K562 (cell line): ENCODE measurements around the gene CSNK2A1. TPM values are rescaled to one million over a fixed set of nuclear protein-coding genes. Genes with fewer than 3 reads are reported as not detected.

ENCODE experiments used
- ATAC-seq: fragments of 200-7000 bp; cut with Tn5 transposase; 3 replicates; pipeline ENCODE4 v1.9.1; 2020; ENCODE audit warnings: moderate library complexity
- BruUV-seq: library from RNA; stranded (reverse); fragments of 400-500 nt; replicated peaks from 2 replicates; lab custom pipeline; 2021; lab: Mats Ljungman, UMichigan
- CTCF ChIA-PET: fragments of 300-600 bp; formaldehyde crosslinking; extraction: SDS; loops from one replicate; lab custom pipeline; 2021; ENCODE audit warnings: low intra/inter-chr PET ratio; lab: Yijun Ruan, JAX
- POLR2A ChIA-PET: fragments of 300-600, 350-650 bp; sonication (Branson Sonifier 250); formaldehyde crosslinking; extraction: SDS; loops from one replicate; lab custom pipeline; 2021; ENCODE audit warnings: antibody characterized with exemption, inconsistent platforms; lab: Yijun Ruan, JAX
- DNase-seq, 4 experiments: peaks; one replicate each; pipeline versions ENCODE4 v3.0.0 to v3.0.0-alpha.2; 2011 to 2018; ENCODE audit warnings: low spot score in 3 of 4, mixed read lengths in 3 of 4; ENCODE audit errors: extremely low read depth in 1 of 4
- FAIRE-seq: peaks from 2 replicates; lab custom pipeline; 2011; peaks lifted over from hg19 to GRCh38; lab: Jason Lieb, UNC
- H2AFZ ChIP-seq: 2 replicates; pipeline ENCODE4 v1.6.0; 2011; ENCODE audit warnings: low read depth, low read length, control low read depth, inconsistent platforms
- H3K27ac ChIP-seq: fragments of 200-600 bp; 3 replicates; pipeline ENCODE4 v1.8.0; 2011; ENCODE audit warnings: low read depth, mild to moderate bottlenecking, control low read depth, inconsistent platforms, low read length, moderate library complexity, mixed read lengths; ENCODE audit errors: extremely low read depth
- H3K27me3 ChIP-seq, 2 experiments: fragments of 300-600 bp in 1 of 2; 2 replicates in 1 of 2; 3 replicates in 1 of 2; pipeline versions ENCODE4 v1.6.0 to v1.8.0; 2011; ENCODE audit warnings: inconsistent platforms in 2 of 2, low read length in 2 of 2, mild to moderate bottlenecking in 1 of 2, mixed read lengths in 1 of 2, moderate library complexity in 1 of 2; ENCODE audit not compliant: control insufficient read depth in 2 of 2, insufficient read depth in 2 of 2
- H3K36me3 ChIP-seq: fragments of 300-600 bp; 3 replicates; pipeline ENCODE4 v1.8.0; 2011; ENCODE audit warnings: mild to moderate bottlenecking, low read length, inconsistent platforms; ENCODE audit not compliant: control insufficient read depth, insufficient read depth
- H3K4me1 ChIP-seq, 2 experiments: fragments of 200-600 bp in 1 of 2; replicated peaks in 1 of 2; 2 replicates in 1 of 2; 3 replicates in 1 of 2; pipeline versions ENCODE4 v1.5.1 to v1.8.0; 2011; ENCODE audit warnings: inconsistent platforms in 2 of 2, low read length in 2 of 2, mild to moderate bottlenecking in 1 of 2, mixed read lengths in 1 of 2, moderate library complexity in 1 of 2; ENCODE audit not compliant: control insufficient read depth in 2 of 2, insufficient read depth in 2 of 2
- H3K4me2 ChIP-seq: 2 replicates; pipeline ENCODE4 v1.6.1; 2011; ENCODE audit warnings: low read length, control low read depth, inconsistent platforms, mixed read lengths; ENCODE audit not compliant: insufficient read depth
- H3K4me3 ChIP-seq: fragments of 200-600 bp; sonication (generic), shearing (Covaris generic); 2 replicates; pipeline ENCODE4 v1.5.1; 2016; ENCODE audit warnings: control low read depth, inconsistent platforms
- H3K79me2 ChIP-seq: fragments of 200-600 bp; 3 replicates; pipeline ENCODE4 v1.8.0; 2011; ENCODE audit warnings: low read length, inconsistent platforms; ENCODE audit not compliant: control insufficient read depth, insufficient read depth
- H3K9ac ChIP-seq, 2 experiments: 2 replicates each; pipeline versions ENCODE4 v1.6.0 to v1.6.1; 2011; ENCODE audit warnings: low read depth in 2 of 2, low read length in 2 of 2, control low read depth in 1 of 2, inconsistent platforms in 1 of 2, mild to moderate bottlenecking in 1 of 2, mixed read lengths in 1 of 2; ENCODE audit not compliant: insufficient read depth in 1 of 2
- H3K9me1 ChIP-seq: one replicate; pipeline ENCODE4 v1.6.0; 2011; ENCODE audit warnings: inconsistent platforms, mild to moderate bottlenecking, low read length, moderate library complexity; ENCODE audit not compliant: control insufficient read depth, insufficient read depth
- H3K9me3 ChIP-seq: replicated peaks from 2 replicates; pipeline ENCODE4 v1.5.1; 2011; ENCODE audit warnings: low read depth, low read length, inconsistent platforms; ENCODE audit not compliant: control insufficient read depth, insufficient read depth
- H4K20me1 ChIP-seq: replicated peaks from 2 replicates; pipeline ENCODE4 v1.6.1; 2011; ENCODE audit warnings: low read length, inconsistent platforms, mixed read lengths; ENCODE audit not compliant: control insufficient read depth, insufficient read depth
- BDP1 ChIP-seq: IDR thresholded peaks from 3 replicates; pipeline ENCODE4 v1.6.1; 2011; ENCODE audit not compliant: insufficient read length, insufficient read depth
- CEBPB ChIP-seq: fragments of 450-650 bp; IDR thresholded peaks from 2 replicates; pipeline ENCODE4 v1.6.1; 2016; ENCODE audit warnings: missing genetic modification characterization, missing compliant biosample characterization
- EZH2 ChIP-seq: IDR thresholded peaks from 2 replicates; pipeline ENCODE4 v1.6.1; 2012; ENCODE audit warnings: low read depth, mild to moderate bottlenecking, inconsistent platforms, low read length, borderline replicate concordance
- RBM15 ChIP-seq: fragments of 200-400 bp; formaldehyde crosslinking; IDR thresholded peaks from 2 replicates; pipeline ENCODE4 v1.6.1; 2018; ENCODE audit warnings: mild to moderate bottlenecking, low read length, moderate library complexity; ENCODE audit not compliant: insufficient read depth
- SFPQ ChIP-seq: fragments of 200-400 bp; formaldehyde crosslinking; IDR thresholded peaks from 2 replicates; pipeline ENCODE4 v1.6.1; 2017; ENCODE audit warnings: mild to moderate bottlenecking, low read depth, low read length, moderate library complexity
- THAP7 ChIP-seq: fragments of 250-450 bp; sonication (Bioruptor Pico); IDR thresholded peaks from 2 replicates; pipeline ENCODE4 v1.5.0; 2021
- ZBTB12 ChIP-seq: fragments of 250-450 bp; sonication (Bioruptor Pico); IDR thresholded peaks from 2 replicates; pipeline ENCODE4 v1.4.0; 2020
- ZNF511 ChIP-seq: sonication (generic); formaldehyde crosslinking; IDR thresholded peaks from 2 replicates; pipeline ENCODE4 v1.8.0; 2022; ENCODE audit warnings: mild to moderate bottlenecking, missing genetic modification reagents
- ZNF668 ChIP-seq: fragments of 250-450 bp; sonication (Bioruptor Pico); IDR thresholded peaks from 2 replicates; pipeline ENCODE4 v1.8.0; 2022; ENCODE audit warnings: mild to moderate bottlenecking, inconsistent platforms
- WGBS: fragments of 100-300 bp; shearing (Covaris generic); methylation state at CpG from one replicate; pipeline ENCODE4 v1.1.6; 2016; ENCODE audit warnings: low coverage, mixed read lengths; ENCODE audit not compliant: insufficient coverage; ENCODE audit errors: missing lambda C conversion rate; 5-methylcytosine and 5-hydroxymethylcytosine counted together
- in situ Hi-C: fragments of 300-500 bp; cut with MboI; formaldehyde crosslinking; loops from 4 replicates; pipeline ENCODE4 v1.15.0; 2018; ENCODE audit warnings: inconsistent platforms, mixed read lengths
- intact Hi-C: fragments of 100-400 bp; cut with micrococcal nuclease; formaldehyde crosslinking; loops from 2 replicates; pipeline ENCODE4 v1.14.2; 2022
- polyA plus RNA-seq, 8 experiments: library from polyadenylated mRNA; depleted of rRNA in 4 of 8; stranded (reverse) in 5 of 8; unstranded in 3 of 8; fragments of >200 nt; fragmentation: Nextera tagmentation in 2 of 8; fragmentation: Illumina TruSeq in 1 of 8; extraction: Ambion mirVana in 2 of 8; extraction: Trizol in 1 of 8; gene quantifications; 2 replicates each; pipeline versions ENCODE4 v1.2.1 to v1.2.3, GENCODE V29; 2011 to 2014; ENCODE audit warnings: inconsistent platforms in 1 of 8, missing spikeins in 1 of 8
- total RNA-seq, 7 experiments: library from RNA; depleted of rRNA in 6 of 7; stranded (reverse); fragments of >200 nt in 6 of 7; fragmentation: Illumina TruSeq in 2 of 7; extraction: Trizol in 2 of 7; gene quantifications; 2 replicates each; pipeline versions ENCODE4 v1.2.1 to v1.2.3, GENCODE V29; 2011 to 2021; ENCODE audit warnings: low replicate concordance in 1 of 7
- TF ChIP-seq, protein P1 (sequence below): sonication (generic); formaldehyde crosslinking; IDR thresholded peaks from 2 replicates; pipeline ENCODE4 v1.8.0; 2022; ENCODE audit warnings: missing genetic modification reagents, mild to moderate bottlenecking, moderate library complexity, borderline replicate concordance
- TF ChIP-seq, protein P2 (sequence below): sonication (generic); formaldehyde crosslinking; IDR thresholded peaks from 2 replicates; pipeline ENCODE4 v1.8.1; 2022; ENCODE audit warnings: missing genetic modification reagents
- TF ChIP-seq, protein P3 (sequence below): fragments of 200-800 bp; sonication (Bioruptor generic); IDR thresholded peaks from 2 replicates; pipeline ENCODE4 v1.6.1; 2017; ENCODE audit warnings: missing genetic modification characterization, missing compliant biosample characterization

CSNK2A1 gene
- total and polyA plus RNA-seq, 9 of the 15 experiments (the other 6 are each of a cell fraction or from before 2014, with no cell fraction given): 71.0 to 251 (median 103) TPM

- H2AFZ ChIP-seq: no peak overlapping the region
- no peak for FAIRE-seq
- no TSS peak for BruUV-seq
- POLR2A ChIA-PET: interaction anchor here (1.5 kb wide), 1 partner anchor 28 kb away, joined by 6 read pairs; the partner anchor contains the start of gene CSNK2A1
- 31% methylated on average over 14 of the region's 24 CpGs for WGBS
- no peaks in the 10 kb centered on the region for H3K9me1 ChIP-seq
- ATAC-seq: peak; percentile 71
- peak; percentile 32 to 57 (median 45) for DNase-seq
- H3K79me2 ChIP-seq: no peaks in the 10 kb centered on the region
- no peaks in the 10 kb centered on the region for H3K9me3 ChIP-seq
- H3K36me3 ChIP-seq: no peaks in the 10 kb centered on the region
- TF ChIP-seq ZBTB12 (CRISPR knock-in tag): no peak
- TF ChIP-seq ZNF668 (CRISPR knock-in tag): no peak
- TF ChIP-seq, protein P1, sequence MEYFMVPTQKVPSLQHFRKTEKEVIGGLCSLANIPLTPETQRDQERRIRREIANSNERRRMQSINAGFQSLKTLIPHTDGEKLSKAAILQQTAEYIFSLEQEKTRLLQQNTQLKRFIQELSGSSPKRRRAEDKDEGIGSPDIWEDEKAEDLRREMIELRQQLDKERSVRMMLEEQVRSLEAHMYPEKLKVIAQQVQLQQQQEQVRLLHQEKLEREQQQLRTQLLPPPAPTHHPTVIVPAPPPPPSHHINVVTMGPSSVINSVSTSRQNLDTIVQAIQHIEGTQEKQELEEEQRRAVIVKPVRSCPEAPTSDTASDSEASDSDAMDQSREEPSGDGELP (CRISPR knock-in tag): peak; percentile 87
- TF ChIP-seq SFPQ: no peak
- TF ChIP-seq BDP1: no peak
- no peak for TF ChIP-seq EZH2
- TF ChIP-seq CEBPB (tag): no peak
- no peak for TF ChIP-seq RBM15
- no peak for TF ChIP-seq THAP7 (CRISPR knock-in tag)
- TF ChIP-seq, protein P2, sequence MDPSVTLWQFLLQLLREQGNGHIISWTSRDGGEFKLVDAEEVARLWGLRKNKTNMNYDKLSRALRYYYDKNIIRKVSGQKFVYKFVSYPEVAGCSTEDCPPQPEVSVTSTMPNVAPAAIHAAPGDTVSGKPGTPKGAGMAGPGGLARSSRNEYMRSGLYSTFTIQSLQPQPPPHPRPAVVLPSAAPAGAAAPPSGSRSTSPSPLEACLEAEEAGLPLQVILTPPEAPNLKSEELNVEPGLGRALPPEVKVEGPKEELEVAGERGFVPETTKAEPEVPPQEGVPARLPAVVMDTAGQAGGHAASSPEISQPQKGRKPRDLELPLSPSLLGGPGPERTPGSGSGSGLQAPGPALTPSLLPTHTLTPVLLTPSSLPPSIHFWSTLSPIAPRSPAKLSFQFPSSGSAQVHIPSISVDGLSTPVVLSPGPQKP: no peak
- TF ChIP-seq ZNF511 (CRISPR knock-in tag): no peak
- TF ChIP-seq, protein P3, sequence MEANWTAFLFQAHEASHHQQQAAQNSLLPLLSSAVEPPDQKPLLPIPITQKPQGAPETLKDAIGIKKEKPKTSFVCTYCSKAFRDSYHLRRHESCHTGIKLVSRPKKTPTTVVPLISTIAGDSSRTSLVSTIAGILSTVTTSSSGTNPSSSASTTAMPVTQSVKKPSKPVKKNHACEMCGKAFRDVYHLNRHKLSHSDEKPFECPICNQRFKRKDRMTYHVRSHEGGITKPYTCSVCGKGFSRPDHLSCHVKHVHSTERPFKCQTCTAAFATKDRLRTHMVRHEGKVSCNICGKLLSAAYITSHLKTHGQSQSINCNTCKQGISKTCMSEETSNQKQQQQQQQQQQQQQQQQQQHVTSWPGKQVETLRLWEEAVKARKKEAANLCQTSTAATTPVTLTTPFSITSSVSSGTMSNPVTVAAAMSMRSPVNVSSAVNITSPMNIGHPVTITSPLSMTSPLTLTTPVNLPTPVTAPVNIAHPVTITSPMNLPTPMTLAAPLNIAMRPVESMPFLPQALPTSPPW (CRISPR knock-in tag): peak; percentile 56
- TF ChIP-seq, all 486 proteins: peak for 2
- H3K27me3 ChIP-seq: peaks cover 0 to 4% of the 10 kb centered on the region in 2 experiments; a peak in 1 of 5 replicates
- peaks cover 11 to 23% of the 10 kb centered on the region in 2 experiments; a peak in 4 of 5 replicates for H3K4me1 ChIP-seq
- H4K20me1 ChIP-seq: no peaks in the 10 kb centered on the region
- peak overlapping the region in 1 of 2 experiments; percentile 64; a peak in 2 of 4 replicates for H3K9ac ChIP-seq
- no peak overlapping the region for H3K27ac ChIP-seq
- CTCF ChIA-PET: no interaction called here
- no peak overlapping the region for H3K4me2 ChIP-seq
- intact Hi-C loops: no loop called here
- in situ Hi-C loops: no loop called here
- H3K4me3 ChIP-seq: no peak overlapping the region
Measured at GRCh38 chr20:571754-572441, 28.3 kb upstream of the CSNK2A1 start.
